HG03159 (cell line): Measurements from ENCODE around the gene DIDO1.

Source experiments
- ATAC-seq: cut with Tn5 transposase; IDR thresholded peaks from one replicate; pipeline ENCODE4 v1.9.1; 2021; ENCODE audit warnings: mild to moderate bottlenecking, moderate library complexity; ENCODE audit not compliant: unreplicated experiment

Gene DIDO1

DNA sequence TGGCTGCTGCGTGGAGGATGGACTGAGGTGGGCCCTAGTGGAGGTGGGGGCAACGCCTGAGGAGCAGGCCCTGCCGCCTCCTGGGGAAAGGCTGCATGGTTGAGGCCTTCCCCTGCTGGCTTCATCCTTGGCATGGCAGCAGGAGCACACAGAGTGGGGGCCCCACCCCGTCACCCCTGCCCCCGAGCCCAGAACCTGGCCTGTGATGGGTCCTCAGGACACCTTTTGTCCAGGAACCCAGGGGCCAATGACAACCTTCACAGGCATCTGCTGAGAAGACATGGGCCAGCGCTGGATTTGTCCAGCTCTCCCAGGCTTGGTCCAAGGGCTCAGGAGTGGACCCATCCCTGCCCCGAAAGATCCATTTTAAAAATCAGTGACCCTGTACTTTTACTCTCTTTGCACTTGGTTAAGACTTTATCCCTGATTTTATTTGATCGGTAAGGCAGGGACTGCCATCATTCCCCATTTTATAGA, 25.6 kb upstream of the DIDO1 start:
- no peak for ATAC-seq

- no peak for ATAC-seq
Measured at GRCh38 chr20:62951143-62951895, 25.0 kb upstream of the DIDO1 start.

DNA sequence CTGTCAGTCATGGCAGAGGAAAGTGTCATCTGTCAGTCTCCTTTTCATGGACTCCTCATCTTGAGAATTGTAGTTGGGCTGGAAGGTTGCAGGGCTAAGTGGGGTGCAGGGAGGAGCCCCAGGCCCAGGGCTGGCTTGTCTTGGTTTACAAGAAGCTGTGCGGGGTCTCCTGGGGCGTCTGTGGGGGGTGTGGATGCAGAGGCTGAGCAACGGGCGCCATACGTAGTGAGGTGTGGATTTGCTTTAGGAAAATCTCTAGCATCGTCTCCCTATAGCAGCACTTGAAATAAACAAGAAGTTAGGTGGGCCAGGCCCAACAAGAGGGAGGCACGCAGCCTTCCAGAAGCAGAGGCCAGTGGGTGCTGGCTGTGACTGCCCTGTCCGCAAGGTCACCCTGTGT, 24.4 kb upstream of the DIDO1 start:
- no peak for ATAC-seq

DNA sequence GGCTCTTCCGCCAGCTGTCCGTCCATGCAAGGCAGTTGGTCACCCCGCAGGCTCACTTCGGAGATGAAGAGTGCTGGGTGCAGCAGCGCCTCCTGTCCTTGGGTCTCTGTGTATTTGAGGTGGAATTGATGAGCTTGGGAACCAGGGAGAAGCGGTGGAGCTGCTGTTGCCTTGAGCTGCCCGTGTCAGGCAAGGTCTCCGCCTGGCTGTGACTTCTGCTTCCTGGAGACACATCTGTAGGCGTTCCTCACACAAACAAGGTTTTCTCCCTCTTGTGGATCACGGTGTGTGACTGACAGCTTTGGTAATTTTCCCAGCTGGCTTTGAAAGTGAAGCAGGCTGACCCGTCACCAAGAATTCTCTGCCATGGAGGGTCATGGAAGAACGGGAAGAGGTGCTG, 23.7 kb upstream of the DIDO1 start:
- no peak for ATAC-seq

GRCh38 chr20:62949153-62949821, 23.0 kb upstream of the DIDO1 start:
- ATAC-seq: no peak

DNA sequence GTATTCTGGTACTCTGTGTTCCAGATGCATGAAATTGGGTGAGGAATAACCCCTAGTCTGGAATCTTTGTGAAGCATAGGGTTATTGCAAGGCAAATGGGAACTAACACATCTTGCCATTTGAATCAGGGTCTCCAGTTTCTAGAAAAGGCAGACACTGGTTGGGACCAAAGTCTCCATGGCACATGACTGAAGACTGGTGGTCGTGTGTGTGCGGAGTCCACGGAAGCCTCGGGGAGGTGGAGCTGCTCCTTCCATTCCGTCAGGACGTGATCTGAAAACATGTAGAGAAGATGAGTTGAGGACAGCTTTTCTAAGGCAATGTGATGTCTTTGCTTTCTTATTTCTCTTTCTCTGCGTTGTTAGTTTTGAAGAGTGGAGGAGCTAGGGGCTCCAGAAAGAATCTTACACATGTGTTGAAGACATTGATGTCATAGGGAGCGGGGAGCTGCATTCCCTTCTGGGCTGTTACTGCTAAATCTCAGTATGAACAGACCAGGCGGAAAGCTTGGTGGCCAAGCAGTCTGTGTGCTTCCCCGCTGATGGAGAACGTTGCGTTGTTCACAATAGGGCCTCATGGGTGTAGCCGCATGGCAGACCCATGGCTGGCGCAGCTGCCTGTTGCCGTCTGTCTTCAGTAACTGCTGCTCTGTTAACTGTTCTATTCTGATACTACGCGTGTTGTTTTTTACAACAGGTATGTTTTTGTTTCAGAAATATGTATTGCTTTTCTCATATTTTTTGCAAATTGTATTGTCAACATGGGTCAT, 21.4 kb upstream of the DIDO1 start:
- ATAC-seq: no peak

- no peak for ATAC-seq
Measured at GRCh38 chr20:62946918-62947317, 20.6 kb upstream of the DIDO1 start.

GRCh38 chr20:62945771-62946339, 19.6 kb upstream of the DIDO1 start:
- ATAC-seq: no peak

GRCh38 chr20:62944746-62945145, 18.4 kb upstream of the DIDO1 start:
- no peak for ATAC-seq

GRCh38 chr20:62944184-62944583, 17.9 kb upstream of the DIDO1 start:
- ATAC-seq: no peak

DNA sequence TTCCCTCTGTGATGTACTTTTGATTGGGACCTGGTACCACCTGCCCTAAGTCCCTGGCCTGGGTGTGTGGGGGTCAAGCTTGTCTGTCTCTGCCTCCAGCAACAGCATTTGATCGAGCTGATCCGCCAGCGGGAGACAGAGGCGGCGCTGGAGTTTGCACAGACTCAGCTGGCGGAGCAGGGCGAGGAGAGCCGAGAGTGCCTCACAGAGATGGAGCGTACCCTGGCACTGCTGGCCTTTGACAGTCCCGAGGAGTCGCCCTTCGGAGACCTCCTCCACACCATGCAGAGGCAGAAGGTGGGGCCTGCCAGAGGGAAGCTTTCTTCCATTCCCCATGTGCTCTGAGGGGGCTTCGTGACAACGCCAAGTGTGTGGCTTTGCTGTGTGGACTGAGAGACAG, 17.1 kb upstream of the DIDO1 start:
- ATAC-seq: no peak

DNA sequence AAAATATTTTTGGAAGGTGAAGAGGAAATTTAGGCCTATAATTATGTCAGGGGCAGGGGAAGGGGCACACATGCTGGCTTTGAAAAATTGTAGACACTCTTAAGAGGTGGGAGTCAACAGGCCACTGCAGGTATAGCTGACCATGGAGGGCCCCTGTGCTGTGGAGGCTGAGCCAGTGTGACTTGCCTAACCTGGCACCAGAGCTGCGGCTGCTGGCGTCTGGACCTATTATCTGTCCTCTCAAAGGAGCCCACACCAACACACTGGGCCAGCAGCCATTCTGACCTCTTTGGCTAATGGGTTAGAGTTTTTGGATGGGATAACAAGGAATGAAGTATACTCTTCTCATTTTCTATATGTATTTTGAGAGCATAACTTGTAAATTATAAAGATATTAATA, 16.2 kb upstream of the DIDO1 start:
- ATAC-seq: no peak

- ATAC-seq: no peak
Measured at GRCh38 chr20:62941792-62942191, 15.5 kb upstream of the DIDO1 start.

DNA sequence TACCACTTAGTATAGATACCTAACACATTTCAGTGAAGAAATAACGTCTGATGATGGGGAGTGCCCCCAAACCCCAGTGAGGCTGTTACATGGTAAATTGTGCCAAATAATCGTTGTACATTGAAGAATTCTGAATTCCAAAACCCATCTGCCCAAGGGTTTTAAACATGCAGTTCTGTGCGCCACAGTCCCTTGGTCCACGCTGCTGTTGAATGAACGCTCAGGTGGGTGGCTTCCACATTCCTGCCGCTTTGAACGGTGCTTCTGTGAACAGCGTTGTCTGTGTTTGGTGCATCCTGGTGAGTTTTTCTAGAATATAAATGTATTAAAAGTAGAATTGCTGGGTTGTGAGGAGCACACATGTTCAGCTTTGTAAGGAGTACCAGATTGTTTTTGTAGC, 14.6 kb upstream of the DIDO1 start:
- no peak for ATAC-seq

GRCh38 chr20:62938105-62938888, 12.0 kb upstream of the DIDO1 start, which contains the start of gene GID8:
Gene GID8, plus strand, starts transcription at chr20:62938147. Its CDS starts 3,356 bp downstream, at chr20:62941503.
- peak; percentile 43 for ATAC-seq

DNA sequence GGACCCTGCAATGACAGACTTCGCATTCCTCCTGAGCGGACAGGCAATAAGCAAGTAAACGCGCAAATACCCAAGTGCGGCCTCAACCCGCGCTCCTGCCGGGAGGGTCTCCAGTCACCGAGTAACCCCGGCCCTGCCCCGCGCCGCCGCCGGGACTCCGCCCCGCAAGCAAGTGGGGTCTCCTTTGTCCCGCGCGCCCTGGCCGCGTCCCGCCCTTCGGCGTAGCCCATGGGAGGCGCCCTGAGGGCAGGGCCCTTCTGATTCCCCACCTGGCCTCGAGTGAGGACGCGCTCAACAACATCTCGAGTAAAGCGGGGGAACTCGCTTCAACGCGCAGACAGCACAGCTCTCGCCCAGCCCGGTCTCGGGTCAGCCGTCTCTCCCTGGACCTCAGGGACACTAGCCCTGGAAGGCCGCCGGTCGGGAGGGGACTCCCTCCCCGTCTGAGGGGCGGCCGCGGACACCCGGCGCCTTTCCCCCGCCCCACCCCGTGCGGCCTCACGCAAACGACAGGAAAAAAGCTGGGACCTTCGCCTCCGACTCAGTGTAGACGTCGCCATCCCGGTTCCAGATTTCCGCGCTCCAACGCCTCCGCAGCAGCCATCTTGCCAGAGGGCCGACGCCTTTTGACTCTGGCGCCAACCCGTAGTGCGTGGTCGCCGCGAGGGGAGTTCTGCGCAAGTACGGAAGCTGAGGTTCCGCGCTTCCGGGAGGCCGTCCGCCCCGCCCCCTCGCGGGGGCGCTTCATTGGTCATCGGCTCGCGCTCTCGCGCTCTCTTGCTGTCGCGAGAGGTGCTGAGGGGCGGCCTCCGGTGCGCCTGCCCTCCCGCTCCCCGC, 11.2 kb upstream of the DIDO1 start:
- peak; percentile 81 for ATAC-seq

GRCh38 chr20:62935968-62936585, 9.8 kb upstream of the DIDO1 start:
- no peak for ATAC-seq

- no peak for ATAC-seq
Measured at GRCh38 chr20:62935204-62935967, 9.1 kb upstream of the DIDO1 start.
